ENCODE results near the gene PRDM16.

The PRDM16 gene

DNA sequence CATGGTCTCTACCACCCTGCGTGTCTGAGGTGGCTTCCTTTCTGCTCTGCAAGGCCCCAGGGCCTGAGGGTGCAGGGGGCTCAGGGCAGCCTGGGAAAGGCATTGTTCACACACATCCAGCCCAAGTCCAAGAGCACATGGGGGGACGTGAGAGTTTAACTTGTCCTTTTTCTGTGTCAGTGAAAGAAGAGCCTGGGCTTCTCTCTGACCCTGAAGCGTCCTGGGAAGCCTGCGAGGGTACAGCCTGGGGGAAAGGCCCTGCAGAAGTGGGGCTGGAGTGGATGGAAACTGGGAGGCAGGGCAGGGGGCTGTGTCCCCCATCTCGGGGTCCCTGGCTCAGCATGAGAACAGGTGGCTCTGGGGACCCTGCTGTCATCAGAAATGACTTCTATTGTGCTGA, 181.6 kb downstream of the PRDM16 start:
- DNase-seq = no peak

DNA sequence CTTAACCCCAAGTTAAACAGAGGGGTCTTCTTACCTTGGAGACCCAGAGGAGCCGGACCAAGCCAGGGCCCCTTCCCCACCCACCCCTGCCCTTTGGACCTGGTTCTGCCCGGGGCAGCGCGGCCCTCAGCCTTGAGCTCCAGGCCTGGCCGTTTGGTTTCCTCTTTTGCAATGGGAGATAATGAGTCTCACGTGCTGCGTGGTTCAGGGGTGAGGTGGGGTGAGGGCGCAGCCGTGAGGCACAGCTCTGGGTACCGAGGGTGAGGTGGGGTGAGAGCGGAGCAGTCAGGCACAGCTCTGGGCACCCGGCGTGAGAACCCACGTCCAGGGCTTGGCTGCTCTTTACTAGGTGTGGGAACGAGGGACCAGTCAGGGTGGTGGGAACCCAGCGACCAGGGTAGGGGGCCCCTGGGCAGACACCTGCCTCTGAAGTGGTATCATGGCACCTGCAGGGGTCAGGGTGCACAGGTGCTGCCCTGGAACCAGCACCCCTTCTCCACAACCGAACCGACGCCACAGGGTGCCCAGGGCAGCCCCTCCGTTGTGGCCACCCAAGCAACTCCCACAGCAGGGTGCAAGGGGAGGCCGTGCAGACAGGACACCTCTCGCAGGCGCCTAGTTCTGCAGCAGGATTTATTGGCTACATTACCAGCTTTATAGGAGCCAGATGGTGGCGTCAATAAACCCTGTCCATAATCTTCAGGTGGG, 182.2 kb downstream of the PRDM16 start:
- no peak for DNase-seq

DNA sequence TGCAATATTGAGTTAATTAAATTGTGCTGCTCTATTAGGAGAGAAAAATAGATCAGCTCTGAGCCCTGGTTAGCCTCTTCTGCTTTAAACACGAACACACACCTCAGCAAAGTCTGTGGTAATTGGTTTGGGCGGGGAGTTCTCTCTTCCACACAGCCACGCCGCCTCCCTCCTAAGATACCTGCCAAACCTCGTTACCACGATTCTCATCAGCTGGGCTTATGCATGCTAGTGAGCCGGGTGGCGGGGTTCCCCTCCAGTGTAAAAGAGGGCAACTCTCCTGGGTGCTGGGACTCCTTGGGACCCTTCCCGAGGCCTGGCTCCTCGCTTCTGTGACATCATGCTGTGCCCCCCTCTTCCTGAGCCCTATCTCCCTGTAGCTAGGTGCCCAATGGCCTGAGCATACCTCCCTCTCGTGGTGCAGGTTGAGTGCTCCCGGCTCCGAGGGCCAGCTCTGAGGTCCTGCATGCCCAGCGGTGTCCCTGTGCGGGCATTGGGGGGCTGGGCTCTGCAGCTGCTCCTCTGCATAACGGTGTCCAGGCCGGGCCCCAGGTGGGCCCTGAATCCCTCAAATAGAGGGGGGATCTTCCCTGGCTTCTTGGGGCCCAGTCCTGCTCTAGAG, 182.9 kb downstream of the PRDM16 start:
- no peak for DNase-seq

DNA sequence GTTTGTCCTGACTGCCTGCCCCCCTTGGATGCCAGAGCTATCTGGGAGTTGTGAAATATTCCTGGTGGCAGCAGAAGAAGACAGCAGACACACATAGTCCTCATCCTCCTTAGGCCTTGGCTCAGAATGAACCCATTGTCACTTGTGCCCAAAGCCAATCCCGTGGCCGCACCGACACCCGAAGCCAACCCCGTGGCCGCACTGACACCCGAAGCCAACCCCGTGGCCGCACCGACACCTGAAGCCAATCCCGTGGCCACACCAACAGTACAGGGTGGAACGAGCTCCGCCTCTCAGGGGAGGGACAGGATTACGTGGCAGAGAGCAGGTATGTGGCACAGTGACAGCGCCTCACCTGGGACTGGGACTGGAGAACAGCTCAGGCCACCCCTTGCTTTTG, 186.7 kb downstream of the PRDM16 start:
- DNase-seq = no peak

DNA sequence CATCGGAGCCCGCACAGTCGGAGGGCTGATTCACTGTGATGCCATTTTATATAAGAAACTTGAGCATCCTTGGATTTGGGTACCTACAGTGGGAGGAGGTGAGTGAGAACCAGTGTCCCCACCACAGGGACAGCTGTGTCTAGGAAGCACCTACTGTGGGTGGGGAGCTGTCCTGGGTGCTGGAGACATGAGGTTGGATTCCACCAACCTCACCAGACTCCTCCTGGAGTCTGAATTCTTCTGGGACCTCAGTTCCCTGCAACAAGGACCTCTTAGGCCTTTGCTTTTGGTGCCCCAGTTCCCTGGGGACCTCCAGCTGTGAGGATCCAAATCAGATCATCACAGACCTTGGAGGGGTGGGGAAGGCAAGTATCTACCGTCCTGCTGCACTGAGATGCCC, 188.8 kb downstream of the PRDM16 start:
- no peak for DNase-seq

DNA sequence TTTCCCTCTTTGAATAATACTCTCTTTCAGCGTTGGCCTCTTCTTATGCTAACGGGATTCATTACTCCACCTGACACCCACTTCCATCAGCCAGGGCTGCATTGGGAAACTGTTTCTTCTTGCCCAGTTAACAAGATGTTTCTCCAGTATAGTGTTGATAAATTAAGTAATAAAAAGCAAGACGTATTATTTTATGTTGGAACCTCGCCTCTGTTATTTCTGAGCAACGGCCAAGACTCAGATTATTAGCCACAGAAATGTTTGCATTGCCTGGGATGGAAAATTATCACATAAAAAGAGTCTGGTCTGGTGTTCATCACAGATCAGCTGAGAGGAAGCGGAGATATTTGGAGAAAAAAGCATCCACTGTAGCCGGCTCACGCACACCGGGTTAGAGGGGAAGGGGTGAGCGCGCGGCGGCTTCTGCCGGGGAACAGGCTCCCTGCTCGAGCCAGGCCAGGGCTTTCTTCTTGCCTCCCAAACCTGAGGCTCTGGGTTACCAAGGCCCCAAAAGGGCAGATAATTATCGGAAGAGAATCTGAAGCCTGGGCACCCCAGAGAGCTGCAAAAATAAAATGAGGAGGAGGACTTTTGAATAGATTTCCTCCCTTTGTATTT, 189.5 kb downstream of the PRDM16 start:
- DNase-seq = no peak

DNA sequence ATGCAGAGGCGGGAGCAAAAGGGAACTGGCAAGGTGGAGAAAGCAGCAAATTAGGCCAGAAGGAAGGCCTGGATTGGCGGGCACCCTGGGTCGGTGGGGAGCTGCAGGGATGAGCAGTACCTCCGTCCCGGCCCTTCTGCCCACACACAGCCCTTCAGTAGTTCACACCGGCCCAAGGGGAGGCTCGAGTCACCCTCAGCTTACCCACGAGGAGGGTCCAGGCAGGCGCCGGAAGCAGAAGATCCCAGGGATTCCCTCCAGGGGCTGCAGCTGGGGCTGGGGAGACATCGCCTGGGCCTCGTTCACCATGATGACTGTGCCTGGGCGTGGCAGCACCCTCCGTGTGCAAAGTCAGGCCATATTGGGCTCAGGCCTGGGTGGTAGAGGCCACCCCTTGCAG, 190.0 kb downstream of the PRDM16 start:
- no peak for DNase-seq

DNA sequence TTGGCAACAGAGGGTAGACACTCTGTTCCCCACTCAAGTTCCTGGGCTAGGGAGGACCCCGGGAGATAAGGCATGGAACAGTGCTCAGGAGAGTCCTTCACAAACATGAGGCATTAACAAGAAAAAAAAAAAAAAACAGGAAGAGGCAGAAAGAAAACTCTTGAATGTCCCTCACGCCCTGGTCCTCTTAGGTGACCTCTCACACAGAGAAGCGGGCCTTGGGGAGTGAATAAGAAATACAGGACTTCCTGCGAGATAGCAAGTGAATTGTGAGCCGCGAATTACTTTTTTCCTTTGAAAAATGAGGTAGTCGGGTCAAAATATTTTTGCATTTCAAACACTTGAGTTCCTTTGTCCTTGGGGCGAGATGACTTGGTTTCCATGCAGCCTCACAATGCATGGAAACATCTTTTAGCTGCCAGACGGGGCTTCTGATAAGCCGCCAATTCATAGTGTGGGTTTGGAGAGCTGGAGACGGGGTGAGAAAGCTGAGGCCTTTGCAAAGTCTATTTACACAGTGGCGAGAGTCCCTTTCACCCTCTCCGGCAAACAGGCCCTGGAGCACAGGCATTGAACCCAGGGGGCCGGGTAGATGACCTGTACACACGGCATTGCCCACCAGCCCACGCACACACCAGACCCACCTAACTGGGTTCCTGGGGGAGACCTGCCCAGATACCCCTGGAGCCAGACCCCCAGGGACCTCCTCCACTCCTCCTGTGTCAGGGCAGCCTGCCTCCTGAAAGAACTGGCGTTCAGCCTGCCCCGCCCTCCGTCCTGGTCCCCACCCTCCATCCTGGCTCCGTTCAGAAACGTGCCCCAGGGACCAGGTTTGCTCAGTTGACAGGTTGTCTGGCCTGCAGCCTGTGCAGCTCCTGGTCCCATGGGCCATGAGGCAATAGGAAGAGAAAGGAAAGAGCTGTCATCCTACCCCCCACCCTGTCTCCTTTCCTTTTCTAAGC, 192.3 kb downstream of the PRDM16 start:
- DNase-seq = no peak

DNA sequence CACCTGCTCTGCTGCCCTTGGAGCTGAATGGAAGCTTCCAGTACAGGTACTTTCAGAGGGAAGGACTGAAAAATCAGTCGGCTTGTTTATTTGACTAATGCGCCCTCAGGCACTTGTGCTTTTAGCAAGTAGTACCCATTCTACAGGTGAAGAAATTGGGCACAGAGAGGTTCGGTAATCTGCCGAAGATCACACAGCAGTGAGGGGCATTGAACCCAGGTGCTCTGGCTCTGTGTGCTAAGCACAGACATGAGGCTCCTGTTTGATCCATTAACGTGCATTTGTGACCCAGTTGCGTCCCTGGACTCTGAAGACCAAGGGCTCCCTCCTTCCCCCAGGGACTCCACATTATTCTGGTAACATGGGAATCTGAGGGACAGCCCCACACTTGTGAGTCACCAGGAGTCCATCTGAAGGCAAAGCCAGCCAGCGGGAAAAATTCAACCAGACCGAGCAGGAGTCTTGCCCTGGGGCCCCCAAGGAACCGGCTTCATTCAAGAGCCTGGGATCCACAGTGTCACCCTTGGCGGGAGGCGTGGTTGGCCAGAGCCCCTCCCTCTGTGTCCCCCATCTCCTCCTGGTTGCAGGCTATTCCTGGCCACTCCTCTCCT, 193.1 kb downstream of the PRDM16 start:
- no peak for DNase-seq

DNA sequence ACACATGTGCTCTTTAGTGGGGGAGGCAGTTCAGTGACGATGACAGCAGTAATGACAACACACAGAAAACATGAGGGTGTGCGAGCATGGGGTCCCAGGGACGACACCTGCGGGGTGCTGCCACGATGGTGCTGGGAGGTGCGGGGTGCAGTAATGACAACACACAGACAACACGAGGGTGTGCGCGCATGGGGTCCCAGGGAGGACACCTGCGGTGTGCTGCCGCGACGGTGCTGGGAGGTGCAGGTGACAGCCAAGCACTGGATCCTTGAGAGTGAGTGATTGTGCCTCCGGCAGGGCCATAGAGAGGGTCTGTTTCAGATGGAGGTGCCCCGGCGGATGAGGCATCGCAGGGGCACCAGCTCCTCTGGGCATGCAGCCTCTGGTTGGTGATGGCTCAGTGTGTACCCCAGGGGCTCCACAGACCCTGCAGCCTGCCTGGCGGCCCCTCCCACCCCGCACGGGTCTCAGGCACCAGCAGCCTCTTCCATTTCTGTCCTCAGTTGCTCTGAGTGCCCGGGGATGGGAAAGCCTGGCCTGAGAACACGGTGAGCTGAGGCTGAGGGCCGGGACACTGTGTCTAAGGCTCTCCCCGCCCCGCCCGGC, 193.8 kb downstream of the PRDM16 start:
- DNase-seq = no peak

DNA sequence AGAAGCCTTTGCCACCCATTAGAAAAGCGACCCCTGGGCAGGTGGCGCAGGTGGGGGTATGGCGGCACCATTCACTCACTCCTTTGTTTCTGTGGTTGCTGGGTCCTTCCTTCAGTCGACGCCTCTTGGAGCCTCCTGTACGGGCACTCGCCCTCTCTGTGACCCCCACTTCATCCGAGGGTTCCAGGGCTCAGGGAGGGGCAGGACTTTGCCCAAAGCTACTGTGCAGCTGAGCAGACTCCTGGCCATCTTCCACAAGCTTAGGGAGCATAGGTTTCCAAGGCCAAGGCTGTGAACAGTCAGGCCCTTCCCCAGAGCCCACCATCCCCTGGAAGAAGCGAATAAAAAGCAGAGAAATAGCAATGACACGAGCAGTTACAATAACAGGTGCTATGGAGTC, 194.8 kb downstream of the PRDM16 start:
- no peak for DNase-seq

DNA sequence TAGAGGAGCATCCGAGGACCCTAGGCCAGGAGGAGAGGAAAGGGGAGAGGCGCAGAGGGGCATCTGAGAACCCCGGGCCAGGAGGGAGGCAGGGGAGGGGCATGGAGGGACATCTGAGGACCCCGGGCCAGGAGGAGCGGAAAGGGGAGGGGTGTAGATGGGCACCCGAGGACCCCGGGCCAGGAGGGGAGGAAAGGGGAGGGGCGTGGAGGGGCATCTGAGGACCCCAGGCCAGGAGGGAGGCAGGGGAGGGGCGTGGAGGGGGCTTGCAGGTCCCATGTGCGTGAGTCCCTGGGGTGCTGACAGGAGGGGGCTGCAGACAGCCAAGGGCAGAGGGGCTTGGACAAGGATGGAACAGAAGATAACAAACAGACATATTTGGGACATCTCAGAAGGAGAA, 195.5 kb downstream of the PRDM16 start:
- no peak for DNase-seq

DNA sequence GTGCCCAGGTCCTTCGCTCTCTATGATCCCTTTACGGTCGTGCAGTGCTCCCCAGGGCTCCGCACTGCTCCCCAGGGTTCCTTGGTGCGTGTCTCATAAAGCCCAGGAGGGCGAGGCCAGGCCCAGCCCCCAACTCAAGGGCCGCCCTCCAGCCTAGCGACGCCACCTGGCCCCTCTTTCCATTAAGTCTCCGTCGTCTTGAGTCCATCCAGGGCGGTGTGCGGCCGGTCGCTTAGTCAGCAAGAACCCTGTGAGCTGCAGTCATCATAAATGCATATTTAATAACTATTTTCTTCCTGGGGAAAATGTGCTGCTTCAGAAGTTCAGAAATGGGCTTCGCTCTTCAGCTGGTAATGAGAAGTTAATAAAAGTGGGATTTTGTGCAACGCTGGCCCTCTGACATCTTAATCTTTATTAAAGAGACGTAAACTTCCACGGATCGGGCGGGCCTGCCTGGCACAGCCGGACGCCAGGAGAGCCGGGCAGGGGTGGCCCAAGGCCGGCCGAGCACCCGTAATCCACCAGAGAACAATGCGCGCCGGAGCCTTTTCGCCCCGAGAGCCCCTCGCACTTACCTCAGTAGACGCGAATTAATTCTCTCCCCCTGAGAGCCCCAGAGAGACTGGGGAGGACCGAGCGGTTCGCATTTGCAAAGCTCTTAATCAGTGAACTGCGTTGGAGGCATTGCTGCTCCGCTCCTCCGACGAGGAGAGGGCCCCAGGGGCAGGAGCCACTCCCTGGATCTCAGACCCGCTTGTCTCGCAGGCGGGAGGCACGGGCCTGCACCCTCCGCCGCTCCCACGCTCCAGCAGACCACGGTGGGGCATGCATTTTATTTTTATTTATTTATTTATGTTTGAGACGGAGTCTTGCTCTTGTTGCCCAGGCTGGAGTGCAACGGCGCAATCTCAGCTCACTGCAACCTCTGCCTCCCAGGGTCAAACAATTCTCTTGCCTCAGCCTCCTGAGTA, 197.1 kb downstream of the PRDM16 start:
- DNase-seq = no peak

DNA sequence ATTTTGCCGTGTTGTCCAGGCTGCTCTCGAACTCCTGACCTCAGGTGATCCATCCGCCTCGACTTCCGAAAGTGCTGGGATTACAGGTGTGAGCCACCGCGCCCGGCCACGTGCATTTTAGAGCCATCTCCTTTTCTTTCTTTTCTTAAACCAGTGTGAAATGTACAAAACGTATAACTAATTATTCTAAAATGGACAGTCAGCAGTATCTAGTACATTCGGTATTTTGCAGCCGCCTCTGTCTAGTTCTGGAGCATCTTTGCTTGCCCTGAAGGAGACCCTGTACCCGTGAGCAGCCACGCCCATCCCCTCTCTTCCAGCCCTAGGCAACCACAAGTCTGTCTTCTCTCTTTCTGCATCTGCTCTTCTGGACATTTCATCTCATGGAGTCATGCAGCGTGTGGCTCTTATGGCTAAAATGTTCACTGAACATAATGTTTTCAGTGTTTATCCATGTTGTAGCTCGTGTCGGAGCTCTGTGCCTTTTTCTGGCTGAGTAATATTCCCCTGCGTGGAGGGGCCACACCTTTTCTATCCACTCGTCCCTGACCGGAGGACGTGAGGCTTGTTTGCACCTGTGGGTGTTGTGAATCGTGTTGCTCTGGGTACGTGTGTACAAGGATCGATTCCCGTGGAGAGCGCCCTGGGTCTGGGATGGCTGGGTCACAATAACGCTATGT, 198.0 kb downstream of the PRDM16 start:
- no peak for DNase-seq

DNA sequence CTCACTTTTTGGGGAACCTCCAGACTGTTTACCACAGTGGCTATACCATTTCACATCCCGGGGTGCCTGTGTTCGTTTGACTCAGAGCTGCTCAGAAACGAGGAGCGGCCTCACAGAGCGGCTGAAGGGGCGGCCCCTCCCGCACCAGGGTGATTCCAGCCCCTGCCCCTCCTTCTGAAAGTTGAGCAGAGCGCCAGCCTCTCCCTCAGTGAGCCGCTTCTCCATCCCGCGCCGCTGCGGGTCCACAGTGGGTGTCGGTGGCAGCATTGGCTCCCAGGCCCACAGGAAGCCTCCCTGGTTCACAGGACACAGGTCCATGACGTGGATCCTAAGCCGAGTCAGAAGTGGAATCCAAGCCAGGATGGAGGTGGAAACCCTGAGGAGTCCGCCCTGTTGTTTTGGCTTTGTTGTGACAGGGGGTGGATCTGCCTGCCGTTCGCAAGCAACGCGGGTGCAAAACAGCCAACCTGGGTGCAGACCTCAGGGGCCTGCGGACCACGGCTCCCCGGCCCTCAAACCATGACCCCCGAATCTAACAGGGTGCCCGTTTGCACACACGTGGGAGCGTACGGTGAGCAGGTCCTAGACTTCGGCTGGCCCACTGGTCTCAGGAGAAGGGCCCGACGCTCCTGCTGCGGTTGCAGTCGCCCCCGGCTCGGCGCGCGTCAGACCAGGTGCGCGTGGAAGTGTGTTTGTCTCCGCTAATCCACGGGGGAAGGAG, 198.7 kb downstream of the PRDM16 start:
- DNase-seq = no peak

DNA sequence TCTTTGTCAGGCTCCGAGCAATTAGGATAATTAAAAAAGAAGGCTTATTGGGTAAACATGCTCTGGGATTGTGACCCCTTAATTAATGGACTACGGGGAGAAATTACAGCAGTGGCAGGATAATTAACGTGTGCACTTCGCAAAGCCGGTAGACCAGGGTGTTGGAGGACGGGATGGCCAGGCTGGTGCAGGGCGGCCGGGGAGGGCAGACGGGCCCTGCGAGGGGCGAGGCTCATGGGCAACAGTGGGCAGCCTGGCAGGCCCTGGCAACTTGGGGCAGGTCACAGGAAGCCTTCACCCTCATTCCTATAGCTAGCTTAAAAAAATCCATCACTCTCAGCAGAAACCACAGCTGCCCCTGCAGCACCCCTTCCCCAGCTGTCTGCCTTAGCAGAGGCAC, 199.3 kb downstream of the PRDM16 start:
- DNase-seq = no peak

DNA sequence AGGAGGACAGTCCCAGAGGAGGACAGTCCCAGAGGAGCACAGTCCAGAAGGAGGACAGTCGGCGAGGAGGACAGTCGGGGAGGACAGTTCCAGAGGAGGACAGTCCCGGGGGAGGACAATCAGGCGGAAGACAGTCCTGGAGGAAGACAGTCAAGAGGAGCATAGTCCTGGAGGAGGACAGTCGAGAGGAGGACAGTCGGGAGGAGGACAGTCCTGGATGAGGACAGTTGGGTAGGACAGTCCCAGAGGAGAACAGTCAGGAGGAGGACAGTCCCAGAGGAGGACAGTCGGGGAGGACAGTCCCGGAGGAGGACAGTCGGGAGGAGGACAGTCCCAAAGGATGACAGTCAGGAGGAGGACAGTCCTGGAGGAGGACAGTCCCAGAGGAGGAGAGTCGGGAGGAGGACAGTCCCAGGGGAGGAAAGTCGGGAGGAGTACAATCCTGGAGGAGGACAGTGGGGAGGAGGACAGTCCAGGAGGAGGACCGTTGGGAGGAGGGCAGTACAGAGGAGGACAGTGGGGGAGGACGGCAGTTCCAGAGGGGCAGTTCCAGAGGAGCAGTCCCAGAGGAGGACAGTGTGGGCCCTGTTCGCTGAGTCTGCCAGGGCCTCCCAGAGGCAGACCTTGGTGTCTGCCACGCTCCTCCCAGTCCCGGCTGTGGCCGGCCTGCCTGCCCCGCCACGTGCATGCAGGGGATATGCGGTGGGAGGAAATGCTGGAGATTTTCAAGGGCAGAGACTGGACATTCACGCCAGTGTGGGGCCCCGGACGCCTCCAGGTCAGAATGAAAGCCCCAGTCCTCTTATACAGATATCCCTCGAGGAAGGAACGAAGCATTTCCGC, 201.6 kb downstream of the PRDM16 start:
- no peak for DNase-seq

DNA sequence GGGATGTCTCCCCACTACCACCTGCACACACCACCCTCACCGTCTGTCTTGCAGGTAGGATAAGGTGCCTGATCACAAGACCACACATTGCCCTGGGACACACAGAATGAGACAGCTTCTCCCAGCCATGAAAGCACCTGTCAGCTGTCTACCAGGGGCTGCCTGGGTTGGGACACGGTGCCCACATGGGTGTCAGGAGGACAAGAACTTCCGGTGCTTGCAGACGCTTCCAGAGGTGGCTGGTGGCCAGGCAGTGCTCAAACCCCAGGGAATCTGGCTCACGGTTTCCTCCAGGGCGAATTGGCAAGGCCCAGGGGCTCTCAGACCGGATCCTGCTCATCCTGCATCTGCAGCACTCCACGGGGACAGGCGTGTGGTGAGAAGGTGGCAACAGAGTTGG, 202.9 kb downstream of the PRDM16 start:
- DNase-seq = no peak

All from NCI-H524 (cell line).